ENCODE data around the gene KCNG1. TPM values are rescaled to one million over a fixed set of nuclear protein-coding genes. Genes with fewer than 3 reads are reported as not detected.

KCNG1 gene
- total and polyA plus RNA-seq, 2 of the 13 experiments (the other 11 are each of a cell fraction or from before 2014, with no cell fraction given): not detected

GRCh38 chr20:50987493-50988210, 35.3 kb downstream of the KCNG1 start (continued):
- 0 out of 2 replicates have a peak, but pooled peaks have one; percentile 39 for TF ChIP-seq ZNF619 (CRISPR knock-in tag; IDR thresholded peaks at IDR 0.05)
- TF ChIP-seq ZBTB42 (CRISPR knock-in tag; IDR thresholded peaks at IDR 0.05): no peak
- TF ChIP-seq NCOA1 (CRISPR knock-in tag; IDR thresholded peaks at IDR 0.05): no peak
- 0 out of 2 replicates have a peak, but pooled peaks have one; percentile 36 for TF ChIP-seq THRA (CRISPR knock-in tag; IDR thresholded peaks at IDR 0.05; ENCODE audit: borderline replicate concordance)
- TF ChIP-seq ZFP90 (CRISPR knock-in tag; IDR thresholded peaks at IDR 0.05; ENCODE audit: borderline replicate concordance): no peak
- no peak for TF ChIP-seq SOX6 (IDR thresholded peaks at IDR 0.05)
- peak; percentile 43; the same call in 1 of the 2 replicates for TF ChIP-seq SOX6 (CRISPR knock-in tag; IDR thresholded peaks at IDR 0.05)
- TF ChIP-seq HMGXB4 (CRISPR knock-in tag; IDR thresholded peaks at IDR 0.05; ENCODE audit: borderline replicate concordance in 1 of 2, low read depth in 1 of 2): peak in 1 of 2 experiments; percentile 64; a peak in 1 of 4 replicates
- no peak for TF ChIP-seq DZIP1 (CRISPR knock-in tag; IDR thresholded peaks at IDR 0.05)
- no peak for TF ChIP-seq TCF12 (IDR thresholded peaks at IDR 0.05)
- TF ChIP-seq TCF12 (CRISPR knock-in tag; IDR thresholded peaks at IDR 0.05): no peak
- TF ChIP-seq ZNF616 (CRISPR knock-in tag; IDR thresholded peaks at IDR 0.05; ENCODE audit: low read depth): no peak
- TF ChIP-seq SP1 (IDR thresholded peaks at IDR 0.05): no peak
- TF ChIP-seq SP1 (CRISPR knock-in tag; IDR thresholded peaks at IDR 0.05): no peak; the same call in 1 of the 2 replicates
- TF ChIP-seq ZNF614 (CRISPR knock-in tag; IDR thresholded peaks at IDR 0.05; ENCODE audit: borderline replicate concordance): no peak
- TF ChIP-seq TOE1 (CRISPR knock-in tag; IDR thresholded peaks at IDR 0.05): no peak
- TF ChIP-seq ATF7-NPFF (CRISPR knock-in tag; IDR thresholded peaks at IDR 0.05; ENCODE audit: low read depth): no peak
- no peak for TF ChIP-seq ZNF879 (CRISPR knock-in tag; IDR thresholded peaks at IDR 0.05)
- no peak for TF ChIP-seq NR2F1 (CRISPR knock-in tag; IDR thresholded peaks at IDR 0.05)
- TF ChIP-seq HMGA1 (CRISPR knock-in tag; conservative IDR thresholded peaks at IDR 0.05): no peak
- TF ChIP-seq MTF1 (CRISPR knock-in tag; IDR thresholded peaks at IDR 0.05): no peak
- TF ChIP-seq CENPX (CRISPR knock-in tag; IDR thresholded peaks at IDR 0.05): no peak
- no peak for TF ChIP-seq ZNF749 (CRISPR knock-in tag; IDR thresholded peaks at IDR 0.05; ENCODE audit: borderline replicate concordance)
- TF ChIP-seq TERF1 (CRISPR knock-in tag; IDR thresholded peaks at IDR 0.05): no peak
